Hepatocyte (in vitro differentiated cells): ENCODE results near the gene AGXT2. TPM values are rescaled to one million over a fixed set of nuclear protein-coding genes. Genes with fewer than 3 reads are reported as not detected.

Source experiments
- DNase-seq: peaks from one replicate; pipeline ENCODE4 v3.0.0-alpha.2; 2016; ENCODE audit warnings: low spot score
- H2AFZ ChIP-seq: fragments of 200-600 bp; sonication (generic); 2 replicates; pipeline ENCODE4 v1.6.0; 2016; ENCODE audit warnings: antibody characterized with exemption, mild to moderate bottlenecking
- H3K27ac ChIP-seq: fragments of 200-600 bp; sonication (generic); 2 replicates; pipeline ENCODE4 v1.5.1; 2016; ENCODE audit warnings: mild to moderate bottlenecking
- H3K27me3 ChIP-seq: fragments of 200-600 bp; sonication (generic); 2 replicates; pipeline ENCODE4 v1.6.1; 2016
- H3K36me3 ChIP-seq: fragments of 200-600 bp; sonication (generic); replicated peaks from 2 replicates; pipeline ENCODE4 v1.5.1; 2016; ENCODE audit warnings: low read depth; ENCODE audit not compliant: insufficient read depth
- H3K4me1 ChIP-seq: fragments of 200-600 bp; sonication (generic); 2 replicates; pipeline ENCODE4 v1.5.1; 2016; ENCODE audit warnings: mild to moderate bottlenecking, moderate library complexity; ENCODE audit not compliant: insufficient read depth
- H3K4me2 ChIP-seq: fragments of 200-600 bp; sonication (generic); 2 replicates; pipeline ENCODE4 v1.6.0; 2016
- H3K4me3 ChIP-seq: fragments of 200-600 bp; sonication (generic); 2 replicates; pipeline ENCODE4 v1.5.1; 2016; ENCODE audit warnings: mild to moderate bottlenecking
- H3K79me2 ChIP-seq: fragments of 200-600 bp; sonication (generic); 2 replicates; pipeline ENCODE4 v1.6.0; 2017; ENCODE audit warnings: mild to moderate bottlenecking
- H3K9me2 ChIP-seq: fragments of 200-600 bp; sonication (generic); replicated peaks from 2 replicates; pipeline ENCODE4 v1.6.0; 2017; ENCODE audit warnings: mild to moderate bottlenecking; ENCODE audit not compliant: insufficient read depth
- H3K9me3 ChIP-seq: fragments of 200-600 bp; sonication (generic); 2 replicates; pipeline ENCODE4 v1.5.1; 2016; ENCODE audit warnings: low read depth, mild to moderate bottlenecking
- H4K20me1 ChIP-seq: fragments of 200-600 bp; sonication (generic); 2 replicates; pipeline ENCODE4 v1.6.0; 2016; ENCODE audit warnings: mild to moderate bottlenecking; ENCODE audit not compliant: insufficient read depth, poor library complexity, severe bottlenecking
- CTCF ChIP-seq: fragments of 200-600 bp; sonication (generic); IDR thresholded peaks from 2 replicates; pipeline ENCODE4 v1.5.1; 2016; ENCODE audit warnings: antibody characterized with exemption, mild to moderate bottlenecking; ENCODE audit not compliant: poor library complexity
- EZH2 ChIP-seq: fragments of 200-600 bp; sonication (generic); IDR thresholded peaks from 2 replicates; pipeline ENCODE4 v1.6.1; 2016; ENCODE audit warnings: antibody characterized with exemption, mild to moderate bottlenecking, borderline replicate concordance
- EZH2phosphoT487 ChIP-seq: fragments of 200-600 bp; sonication (generic); IDR thresholded peaks from one replicate; pipeline ENCODE4 v1.6.1; 2018; ENCODE audit warnings: antibody characterized with exemption, mild to moderate bottlenecking, low read depth, moderate library complexity; ENCODE audit not compliant: unreplicated experiment, severe bottlenecking
- WGBS: methylation state at CpG from one replicate; pipeline ENCODE4 v1.1.6; 2016; ENCODE audit warnings: low lambda C conversion rate; ENCODE audit errors: missing lambda C conversion rate; 5-methylcytosine and 5-hydroxymethylcytosine counted together
- polyA plus RNA-seq: library from polyadenylated mRNA; unstranded; fragments of >200 nt; fragmentation: Nextera tagmentation; extraction: Ambion mirVana; gene quantifications from 2 replicates; pipeline ENCODE4 v1.2.1, GENCODE V29; 2016
- total RNA-seq: library from RNA; depleted of rRNA; stranded (reverse); fragments of >200 nt; gene quantifications from 2 replicates; pipeline ENCODE4 v1.2.3, GENCODE V29; 2014

AGXT2 gene
- total RNA-seq (8.0 and 8.1 TPM in 2 replicates), polyA plus RNA-seq (5.9 and 10.6 TPM in 2 replicates)

GRCh38 chr5:35047785-35048404, at the start of gene AGXT2:
TSS of gene AGXT2 (minus strand) at chr5:35047949. CDS start at chr5:35047892, 57 bp downstream.
- Histone ChIP-seq H3K36me3 (no peaks in the 10 kb centered on the region), H3K4me3 (no peak within 1 kb of the TSS), H3K4me1 (peaks cover 11% of the 10 kb centered on the region), H3K9me3 (no peaks in the 10 kb centered on the region), H3K4me2 (peak within 1 kb of the TSS; percentile 56), H4K20me1 (no peaks in the 10 kb centered on the region), H3K9me2 (no peaks in the 10 kb centered on the region), H3K27ac (peak within 1 kb of the TSS; percentile 68), H3K27me3 (no peaks in the 10 kb centered on the region), H3K79me2 (no peaks in the 10 kb centered on the region), H2AFZ (peak within 1 kb of the TSS; percentile 54)
- WGBS: 85% methylated on average over 8 of the region's 8 CpGs
- TF ChIP-seq EZH2phosphoT487 (no peak), EZH2 (no peak), CTCF (no peak)
- DNase-seq: no peak

GRCh38 chr5:35096932-35097331, 49.2 kb upstream of the AGXT2 start:
- H3K9me2 ChIP-seq: no peaks in the 10 kb centered on the region
- no peaks in the 10 kb centered on the region for H3K4me1 ChIP-seq
- peaks cover 12% of the 10 kb centered on the region for H3K79me2 ChIP-seq
- H2AFZ ChIP-seq: no peak overlapping the region
- H3K4me3 ChIP-seq: no peak overlapping the region
- H3K27me3 ChIP-seq: no peaks in the 10 kb centered on the region
- no peaks in the 10 kb centered on the region for H3K36me3 ChIP-seq
- TF ChIP-seq EZH2 (no peak), CTCF (no peak), EZH2phosphoT487 (no peak)
- no peak overlapping the region for H3K27ac ChIP-seq
- H3K4me2 ChIP-seq: no peak overlapping the region
- H3K9me3 ChIP-seq: no peaks in the 10 kb centered on the region
- WGBS: 83% methylated on average over 1 of the region's 1 CpG
- H4K20me1 ChIP-seq: no peaks in the 10 kb centered on the region
- no peak for DNase-seq

- Histone ChIP-seq H3K9me2 (no peaks in the 10 kb centered on the region), H3K79me2 (peaks cover 10% of the 10 kb centered on the region), H3K36me3 (no peaks in the 10 kb centered on the region), H3K4me3 (no peak overlapping the region), H3K4me1 (no peaks in the 10 kb centered on the region), H3K27me3 (no peaks in the 10 kb centered on the region), H4K20me1 (no peaks in the 10 kb centered on the region), H2AFZ (no peak overlapping the region), H3K4me2 (no peak overlapping the region), H3K9me3 (no peaks in the 10 kb centered on the region), H3K27ac (no peak overlapping the region)
- 69% methylated on average over 3 of the region's 3 CpGs for WGBS
- no peak for TF ChIP-seq EZH2phosphoT487
- DNase-seq: no peak
Observed at GRCh38 chr5:35096216-35096615, 48.5 kb upstream of the AGXT2 start.

- H3K27ac ChIP-seq: peak overlapping the region; percentile 5
- H3K4me3 ChIP-seq: no peak overlapping the region
- no peaks in the 10 kb centered on the region for H3K36me3 ChIP-seq
- H3K4me2 ChIP-seq: no peak overlapping the region
- TF ChIP-seq EZH2: no peak
- no peak for TF ChIP-seq CTCF
- TF ChIP-seq EZH2phosphoT487: no peak
- H3K79me2 ChIP-seq: peaks cover 8% of the 10 kb centered on the region
- no peaks in the 10 kb centered on the region for H3K9me3 ChIP-seq
- no peak overlapping the region for H2AFZ ChIP-seq
- no peaks in the 10 kb centered on the region for H4K20me1 ChIP-seq
- no peaks in the 10 kb centered on the region for H3K4me1 ChIP-seq
- 77% methylated on average over 3 of the region's 3 CpGs for WGBS
- H3K27me3 ChIP-seq: no peaks in the 10 kb centered on the region
- no peak for DNase-seq
- no peaks in the 10 kb centered on the region for H3K9me2 ChIP-seq
Observed at GRCh38 chr5:35095366-35095765, 47.6 kb upstream of the AGXT2 start.
